Glutamatergic neuron (in vitro differentiated cells): ENCODE measurements around the gene STOX2. TPM values are rescaled to one million over a fixed set of nuclear protein-coding genes. Genes with fewer than 3 reads are reported as not detected.

ENCODE experiments used
- DNase-seq: peaks from one replicate; pipeline ENCODE4 v3.0.0; 2022
- H3K27ac Mint-ChIP-seq: one replicate; pipeline ENCODE4 v1.8.0; 2020; ENCODE audit warnings: mild to moderate bottlenecking, mixed read lengths, inconsistent platforms; ENCODE audit not compliant: unreplicated experiment
- H3K27me3 Mint-ChIP-seq: one replicate; pipeline ENCODE4 v1.8.0; 2020; ENCODE audit warnings: mild to moderate bottlenecking, moderate library complexity, mixed read lengths, inconsistent platforms; ENCODE audit not compliant: unreplicated experiment
- H3K36me3 Mint-ChIP-seq: one replicate; pipeline ENCODE4 v1.8.0; 2020; ENCODE audit warnings: mild to moderate bottlenecking, mixed read lengths, inconsistent platforms; ENCODE audit not compliant: unreplicated experiment
- H3K4me1 Mint-ChIP-seq: one replicate; pipeline ENCODE4 v1.8.0; 2020; ENCODE audit warnings: mild to moderate bottlenecking, low read depth, mixed read lengths, inconsistent platforms; ENCODE audit not compliant: unreplicated experiment
- H3K4me3 Mint-ChIP-seq: one replicate; pipeline ENCODE4 v1.8.0; 2020; ENCODE audit warnings: mild to moderate bottlenecking, mixed read lengths, inconsistent platforms; ENCODE audit not compliant: unreplicated experiment
- H3K9me3 Mint-ChIP-seq: one replicate; pipeline ENCODE4 v1.8.0; 2020; ENCODE audit warnings: mild to moderate bottlenecking, moderate library complexity, mixed read lengths, inconsistent platforms; ENCODE audit not compliant: unreplicated experiment
- total RNA-seq: library from RNA; stranded (reverse); fragmentation: NEBNext Ultra II Directional; extraction: Animal tissue kit (Norgen Biotek cat#: 25700); gene quantifications from one replicate; pipeline ENCODE4 v1.2.1, GENCODE V29; 2021; ENCODE audit not compliant: unreplicated experiment
- TF ChIP-seq, protein P1 (sequence below): fragments of 200-600 bp; sonication (generic); IDR thresholded peaks from one replicate; pipeline ENCODE4 v1.5.0; 2021; ENCODE audit not compliant: partially characterized antibody, unreplicated experiment

STOX2 gene
- total RNA-seq, 1 donor from 2014 or later = 26.7 TPM

DNA sequence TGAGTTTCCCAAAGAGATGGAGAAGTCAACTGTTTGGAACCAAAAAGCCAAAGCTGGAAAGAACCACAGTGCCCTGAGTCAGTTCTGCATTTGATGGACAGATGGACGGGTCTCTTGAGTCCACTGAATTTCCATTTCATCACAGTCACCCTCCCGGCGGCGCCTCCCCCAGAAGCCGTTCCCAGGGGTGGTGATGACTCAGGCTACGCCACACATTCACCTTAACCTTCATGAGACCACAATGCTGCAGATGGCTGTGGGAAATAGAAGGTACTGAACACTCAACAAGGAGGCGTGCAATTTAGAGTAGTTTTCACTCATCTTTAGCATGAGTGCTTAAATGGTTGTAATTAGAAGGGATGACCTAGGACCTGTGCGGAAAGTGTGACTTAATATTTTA is 61.3 kb downstream of the STOX2 start:
- TF ChIP-seq, protein P1, sequence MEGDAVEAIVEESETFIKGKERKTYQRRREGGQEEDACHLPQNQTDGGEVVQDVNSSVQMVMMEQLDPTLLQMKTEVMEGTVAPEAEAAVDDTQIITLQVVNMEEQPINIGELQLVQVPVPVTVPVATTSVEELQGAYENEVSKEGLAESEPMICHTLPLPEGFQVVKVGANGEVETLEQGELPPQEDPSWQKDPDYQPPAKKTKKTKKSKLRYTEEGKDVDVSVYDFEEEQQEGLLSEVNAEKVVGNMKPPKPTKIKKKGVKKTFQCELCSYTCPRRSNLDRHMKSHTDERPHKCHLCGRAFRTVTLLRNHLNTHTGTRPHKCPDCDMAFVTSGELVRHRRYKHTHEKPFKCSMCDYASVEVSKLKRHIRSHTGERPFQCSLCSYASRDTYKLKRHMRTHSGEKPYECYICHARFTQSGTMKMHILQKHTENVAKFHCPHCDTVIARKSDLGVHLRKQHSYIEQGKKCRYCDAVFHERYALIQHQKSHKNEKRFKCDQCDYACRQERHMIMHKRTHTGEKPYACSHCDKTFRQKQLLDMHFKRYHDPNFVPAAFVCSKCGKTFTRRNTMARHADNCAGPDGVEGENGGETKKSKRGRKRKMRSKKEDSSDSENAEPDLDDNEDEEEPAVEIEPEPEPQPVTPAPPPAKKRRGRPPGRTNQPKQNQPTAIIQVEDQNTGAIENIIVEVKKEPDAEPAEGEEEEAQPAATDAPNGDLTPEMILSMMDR = no peak
- Mint-ChIP-seq H3K36me3 (peaks cover 8% of the 10 kb centered on the region), H3K27me3 (no peaks in the 10 kb centered on the region), H3K9me3 (no peaks in the 10 kb centered on the region), H3K27ac (peak overlapping the region; percentile 84), H3K4me1 (peaks cover 43% of the 10 kb centered on the region), H3K4me3 (peak overlapping the region; percentile 26)
- peak; percentile 62 for DNase-seq

DNA sequence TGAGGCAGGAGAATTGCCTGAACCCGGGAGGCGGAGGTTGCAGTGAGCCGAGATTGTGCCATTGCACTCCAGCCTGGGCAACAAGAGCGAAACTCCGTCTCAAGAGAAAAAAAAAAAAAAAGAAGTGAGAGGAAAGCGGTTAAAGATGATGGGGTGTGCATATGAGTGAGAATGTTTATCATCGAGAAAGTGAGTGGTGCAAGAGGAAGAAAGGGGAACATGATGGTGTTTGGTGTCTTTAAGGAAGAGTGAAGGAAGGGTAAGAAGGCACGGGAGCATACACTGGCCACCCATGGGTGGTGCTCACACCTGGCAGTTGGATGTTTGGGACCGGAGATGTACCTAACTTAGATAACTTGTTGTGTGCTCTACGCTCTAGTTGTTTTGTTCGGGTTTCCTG is 62.2 kb downstream of the STOX2 start:
- Mint-ChIP-seq H3K27me3 (no peaks in the 10 kb centered on the region), H3K4me3 (peak overlapping the region; percentile 7), H3K9me3 (no peaks in the 10 kb centered on the region), H3K36me3 (peaks cover 11% of the 10 kb centered on the region), H3K4me1 (peaks cover 38% of the 10 kb centered on the region), H3K27ac (no peak overlapping the region)
- DNase-seq = no peak
- TF ChIP-seq, protein P1 = no peak

DNA sequence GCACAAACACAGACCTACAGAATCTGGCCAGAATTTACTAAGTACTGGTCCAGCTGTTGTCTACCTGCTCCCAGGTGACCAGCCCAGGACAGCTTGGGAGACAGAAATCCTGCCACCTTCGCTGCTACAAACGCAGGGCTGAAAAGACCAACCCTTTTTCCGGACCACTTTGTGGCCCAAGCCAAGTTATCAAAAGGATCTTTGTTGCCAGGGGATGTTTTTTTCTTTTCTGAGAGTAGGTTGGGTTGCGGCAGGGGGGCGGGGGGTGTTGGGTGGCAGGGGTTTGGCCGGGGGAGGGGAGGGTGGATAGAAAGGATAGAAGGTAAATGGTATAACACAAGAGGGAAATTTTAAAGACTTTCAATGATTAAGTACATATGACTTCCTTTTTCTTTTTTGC is 63.4 kb downstream of the STOX2 start:
- Mint-ChIP-seq H3K4me1 (peaks cover 37% of the 10 kb centered on the region), H3K27ac (no peak overlapping the region), H3K9me3 (no peaks in the 10 kb centered on the region), H3K36me3 (peaks cover 17% of the 10 kb centered on the region), H3K4me3 (no peak overlapping the region), H3K27me3 (no peaks in the 10 kb centered on the region)
- DNase-seq = no peak
- TF ChIP-seq, protein P1 = no peak

GRCh38 chr4:183968931-183969330 is 63.8 kb downstream of the STOX2 start:
- TF ChIP-seq, protein P1 = no peak

DNA sequence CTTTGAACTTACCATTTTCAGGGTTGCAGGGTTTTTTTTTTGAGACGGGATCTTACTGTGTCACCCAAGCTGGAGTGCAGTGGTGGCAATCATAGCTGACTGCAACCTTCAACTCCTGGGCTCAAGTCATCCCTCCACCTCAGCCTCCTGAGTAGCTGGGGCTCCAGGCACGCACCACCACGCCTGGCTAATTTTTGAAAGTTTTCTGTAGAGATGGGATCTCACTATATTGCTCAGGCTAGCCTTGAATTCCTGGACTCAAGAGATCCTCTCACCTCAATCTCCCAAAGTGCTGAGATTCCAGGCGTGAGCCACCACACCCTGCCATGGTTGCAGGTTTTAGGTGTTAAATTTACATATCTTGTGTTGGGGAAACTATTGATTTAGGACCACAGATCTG is 64.5 kb downstream of the STOX2 start:
- no peaks in the 10 kb centered on the region for H3K9me3 Mint-ChIP-seq
- DNase-seq = no peak
- H3K4me1 Mint-ChIP-seq = peaks cover 37% of the 10 kb centered on the region

More at GRCh38 chr4:183968931-183969330, 63.8 kb downstream of the STOX2 start:
- H3K9me3 Mint-ChIP-seq = no peaks in the 10 kb centered on the region
- H3K27me3 Mint-ChIP-seq = no peaks in the 10 kb centered on the region
- H3K36me3 Mint-ChIP-seq = peaks cover 17% of the 10 kb centered on the region
- DNase-seq = no peak
- no peak overlapping the region for H3K27ac Mint-ChIP-seq
- peaks cover 37% of the 10 kb centered on the region for H3K4me1 Mint-ChIP-seq
- no peak overlapping the region for H3K4me3 Mint-ChIP-seq

More for the DNA sequence above, 64.5 kb downstream of the STOX2 start:
- H3K27me3 Mint-ChIP-seq = no peaks in the 10 kb centered on the region
- H3K36me3 Mint-ChIP-seq = peaks cover 17% of the 10 kb centered on the region
- TF ChIP-seq, protein P1 = no peak
- H3K27ac Mint-ChIP-seq = no peak overlapping the region
- no peak overlapping the region for H3K4me3 Mint-ChIP-seq
